Heart right ventricle (tissue), 16 donors: Measurements from ENCODE around the gene P3H3. TPM values are rescaled to one million over a fixed set of nuclear protein-coding genes. Genes with fewer than 3 reads are reported as not detected.

Experiments
- ATAC-seq, 8 donors: fragments of 200-7000 bp; cut with Tn5 transposase; one replicate each; pipeline ENCODE4 v1.9.1; 2020; ENCODE audit warnings: mild to moderate bottlenecking in 8 of 8, moderate library complexity in 8 of 8, moderate number of reproducible peaks in 1 of 8
- DNase-seq, 2 donors: peaks; one replicate each; pipeline ENCODE4 v3.0.0-alpha.2; 2020
- H3K27ac ChIP-seq, 10 donors: fragments of 200-600 bp; sonication (generic) in 2 of 10; one replicate each; pipeline versions ENCODE4 v1.5.0 to v1.8.0; 2020 to 2022; ENCODE audit warnings: mild to moderate bottlenecking in 3 of 10
- H3K27me3 ChIP-seq, 7 donors: fragments of 200-600 bp; one replicate each; pipeline ENCODE4 v1.8.0; 2021 to 2022; ENCODE audit warnings: mild to moderate bottlenecking in 2 of 7
- H3K36me3 ChIP-seq, 9 donors: fragments of 200-600 bp; sonication (generic) in 1 of 9; one replicate each; pipeline versions ENCODE4 v1.5.0 to v1.8.0; 2020 to 2022; ENCODE audit warnings: mild to moderate bottlenecking in 2 of 9
- H3K4me1 ChIP-seq, 9 donors: fragments of 200-600 bp; sonication (generic) in 1 of 9; one replicate each; pipeline versions ENCODE4 v1.5.0 to v1.8.0; 2020 to 2022; ENCODE audit warnings: mild to moderate bottlenecking in 4 of 9
- H3K4me3 ChIP-seq, 10 donors: fragments of 200-600 bp; sonication (generic) in 2 of 10; one replicate each; pipeline versions ENCODE4 v1.5.0 to v1.8.0; 2020 to 2022; ENCODE audit warnings: mild to moderate bottlenecking in 7 of 10, moderate library complexity in 2 of 10
- H3K9me3 ChIP-seq, 11 donors: fragments of 200-600 bp in 10 of 11; sonication (generic) in 2 of 11; one replicate each; pipeline versions ENCODE4 v1.5.0 to v1.8.0; 2013 to 2022; ENCODE audit warnings: mild to moderate bottlenecking in 2 of 11, control low read depth in 1 of 11, moderate library complexity in 1 of 11
- CTCF ChIP-seq, 9 donors: fragments of 200-600 bp; sonication (generic) in 2 of 9; IDR thresholded peaks; one replicate each; pipeline versions ENCODE4 v1.5.0 to v1.8.0; 2021 to 2022; ENCODE audit warnings: antibody characterized with exemption in 9 of 9, mild to moderate bottlenecking in 5 of 9, moderate library complexity in 1 of 9
- WGBS, 2 donors: extraction: QIAGEN DNeasy Blood & Tissue Kit; methylation state at CpG; one replicate each; pipeline ENCODE4 v1.1.7; 2013; ENCODE audit warnings: inconsistent platforms in 1 of 2; 5-methylcytosine and 5-hydroxymethylcytosine counted together
- intact Hi-C, 10 donors: fragments of 100-400 bp; cut with DNase I; formaldehyde crosslinking; loops; one replicate each; pipeline versions ENCODE4 v1.11.1 to v1.14.2; 2022
- polyA plus RNA-seq, 2 donors: library from polyadenylated mRNA; stranded (reverse); fragments of 200-250 nt; gene quantifications; one replicate each; pipeline ENCODE4 v1.2.3, GENCODE V29; 2013
- total RNA-seq, 10 donors: library from RNA; stranded (reverse); fragmentation: NEBNext Ultra II Directional in 3 of 10; extraction: Animal tissue kit (Norgen Biotek cat#: 25700) in 3 of 10; gene quantifications; one replicate each; pipeline versions ENCODE4 v1.2.1 to v1.2.4, GENCODE V29; 2021 to 2023
- donor health status: Arrhythmogenic right ventricular cardiomyopathy.
- donor health status: ischemic (EF 13 %, LVEDD 7.1; RV severe dilation, severe dysfunction).
- donor health status: healthy with polysubstance abuse.
- donor health status: DM: no; HTN: yes; CAD: no.
- donor health status: DM: no; HTN: no; CAD: no.
- donor health status: ischemic (EF 25% LVEDD 6.9; RV normal size, moderate dysfunction).
- donor health status: ischemic (EF 25% LVEDD 5.7; RV mildly dilated, moderate dysfunction).
- donor health status: healthy.
- donor health status: DM: yes; HTN: yes; CAD: no.
- donor health status: Ischemic cardiomyopathy.
- donor health status: ischemic (EF 35%, LVEDD 5.7; RV mildly dilated, moderate dysfunction).
- donor health status: nonischemic (EF 11% LVEDD 7.7; RV severe dilation, severe dysfunction).
- donor health status: DM: yes; HTN: yes; CAD: no.
- donor health status: PGD.
- donor health status: ischemic (EF 29% LVEDD 5.4; RV normal size, mild dysfunction).
- donor health status: nonischemic (EF 23%, LVEDD 6.1; RV moderate dilation, normal function).

The P3H3 gene
- total and polyA plus RNA-seq, 12 donors: 6.4 to 37.8 (median 16.0) TPM

GRCh38 chr12:6852651-6853354 is 24.6 kb downstream of the P3H3 start:
- TF ChIP-seq CTCF (IDR thresholded peaks at IDR 0.05): no peak
- no peaks in the 10 kb centered on the region for H3K27me3 ChIP-seq
- ATAC-seq (no peak), DNase-seq (no peak)
- intact Hi-C loops: loop anchor here in 2 of 10 donors (1.0 kb wide), 2 partner anchors 37 to 100 kb away; partner anchors contain the start of gene MLF2 (in 1 of the 2)
- peak overlapping the region; percentile 14 to 93 (median 66) for H3K4me3 ChIP-seq
- 3% methylated on average over 18 of the region's 18 CpGs for WGBS, 2 donors
- peaks cover 3 to 26% (median 16%) of the 10 kb centered on the region in 9 donors for H3K4me1 ChIP-seq
- H3K9me3 ChIP-seq: no peaks in the 10 kb centered on the region
- H3K36me3 ChIP-seq: peaks cover 0 to 52% (median 23%) of the 10 kb centered on the region in 9 donors
- H3K27ac ChIP-seq: peak overlapping the region in 8 of 10 donors; percentile 34 to 96 (median 77)

GRCh38 chr12:6853626-6854025 is 25.4 kb downstream of the P3H3 start:
- 43 to 81% methylated on average over 1 of the region's 1 CpG for WGBS, 2 donors
- intact Hi-C loops: no loop called here

GRCh38 chr12:6854036-6854435 is 25.8 kb downstream of the P3H3 start:
- ATAC-seq: no peak
- peaks cover 5 to 54% (median 35%) of the 10 kb centered on the region in 9 donors for H3K36me3 ChIP-seq
- intact Hi-C loops: no loop called here
- WGBS, 2 donors: 75 to 80% methylated on average over 6 of the region's 6 CpGs
- no peak for TF ChIP-seq CTCF (IDR thresholded peaks at IDR 0.05)
- peaks cover 3 to 26% (median 16%) of the 10 kb centered on the region in 9 donors for H3K4me1 ChIP-seq
- no peaks in the 10 kb centered on the region for H3K27me3 ChIP-seq
- H3K9me3 ChIP-seq: no peaks in the 10 kb centered on the region
- no peak for DNase-seq
- no peak overlapping the region for H3K4me3 ChIP-seq
- no peak overlapping the region for H3K27ac ChIP-seq

More at GRCh38 chr12:6853626-6854025, 25.4 kb downstream of the P3H3 start:
- peak overlapping the region in 2 of 10 donors; percentile 93 to 94 for H3K27ac ChIP-seq
- no peaks in the 10 kb centered on the region for H3K27me3 ChIP-seq
- H3K36me3 ChIP-seq: peaks cover 1 to 54% (median 31%) of the 10 kb centered on the region in 9 donors
- H3K9me3 ChIP-seq: no peaks in the 10 kb centered on the region
- peak overlapping the region in 1 of 10 donors; percentile 93 for H3K4me3 ChIP-seq
- no peak for ATAC-seq
- no peak for DNase-seq
- peaks cover 3 to 26% (median 16%) of the 10 kb centered on the region in 9 donors for H3K4me1 ChIP-seq
- no peak for TF ChIP-seq CTCF (IDR thresholded peaks at IDR 0.05)

GRCh38 chr12:6855322-6855721 is 27.1 kb downstream of the P3H3 start:
- ATAC-seq (no peak), DNase-seq (no peak)
- Histone ChIP-seq H3K4me1 (peaks cover 3 to 25% (median 16%) of the 10 kb centered on the region in 9 donors), H3K36me3 (peaks cover 5 to 56% (median 47%) of the 10 kb centered on the region in 9 donors), H3K4me3 (no peak overlapping the region), H3K9me3 (no peaks in the 10 kb centered on the region), H3K27me3 (no peaks in the 10 kb centered on the region), H3K27ac (no peak overlapping the region)
- no peak for TF ChIP-seq CTCF (IDR thresholded peaks at IDR 0.05)
- 92% methylated on average over 14 of the region's 14 CpGs for WGBS, 2 donors
- intact Hi-C loops: no loop called here
